Vagina (tissue), 2 donors: ENCODE measurements around the gene ELANE.

Experiments
- CTCF ChIP-seq, 3 experiments: fragments of 450-650 bp in 2 of 3; fragments of 200-600 bp in 1 of 3; sonication (generic) in 1 of 3; IDR thresholded peaks; one replicate each; pipeline ENCODE4 v1.5.1; 2017 to 2019; ENCODE audit warnings: antibody characterized with exemption in 3 of 3, mild to moderate bottlenecking in 2 of 3, moderate library complexity in 2 of 3
- POLR2A ChIP-seq, 2 donors: fragments of 450-650 bp; IDR thresholded peaks; one replicate each; pipeline ENCODE4 v1.6.1; 2017; ENCODE audit warnings: antibody characterized with exemption in 2 of 2, mild to moderate bottlenecking in 2 of 2, moderate library complexity in 2 of 2
- POLR2AphosphoS5 ChIP-seq, 2 donors: sonication (generic); formaldehyde crosslinking; IDR thresholded peaks; one replicate each; pipeline ENCODE4 v1.9.0; 2017; ENCODE audit warnings: antibody characterized with exemption in 2 of 2, mild to moderate bottlenecking in 2 of 2, low read depth in 1 of 2; ENCODE audit not compliant: insufficient read depth in 1 of 2

GRCh38 chr19:862581-863314 is 10.6 kb downstream of the ELANE start:
- TF ChIP-seq CTCF (IDR thresholded peaks at IDR 0.05) (no peak), POLR2A (IDR thresholded peaks at IDR 0.05) (no peak), POLR2AphosphoS5 (IDR thresholded peaks at IDR 0.05; ENCODE audit: insufficient read depth in 1 of 2, low read depth in 1 of 2) (no peak)
